Tibial artery (tissue), 4 donors: ENCODE data around the gene INPP5F.
A peak's percentile ranks its signal among the peaks of the same experiment; 100 is the strongest.

Experiments
- DNase-seq, 2 donors: peaks; one replicate each; pipeline ENCODE4 v3.0.0-alpha.2; 2019
- H3K27ac ChIP-seq, 2 donors: fragments of 200-600 bp; sonication (generic) in 1 of 2; 1 replicate in 1 of 2; 2 replicates in 1 of 2; pipeline ENCODE4 v1.5.1; 2018 to 2019; ENCODE audit warnings: mild to moderate bottlenecking in 1 of 2
- H3K27me3 ChIP-seq, 2 donors: fragments of 200-600 bp; sonication (generic) in 1 of 2; one replicate each; pipeline versions ENCODE4 v1.5.1 to v1.6.0; 2016 to 2019
- H3K36me3 ChIP-seq, 3 donors: fragments of 200-600 bp; sonication (generic) in 2 of 3; one replicate each; pipeline ENCODE4 v1.5.1; 2016 to 2019; ENCODE audit warnings: mild to moderate bottlenecking in 2 of 3
- H3K4me1 ChIP-seq, 4 donors: fragments of 200-600 bp; sonication (generic) in 2 of 4; 1 replicate in 3 of 4; 2 replicates in 1 of 4; pipeline ENCODE4 v1.5.1; 2016 to 2019
- H3K4me3 ChIP-seq, 2 donors: fragments of 200-600 bp; sonication (generic) in 1 of 2; 1 replicate in 1 of 2; 2 replicates in 1 of 2; pipeline ENCODE4 v1.5.1; 2018 to 2019; ENCODE audit warnings: mild to moderate bottlenecking in 2 of 2
- H3K9me3 ChIP-seq, 3 donors: fragments of 200-600 bp; sonication (generic) in 1 of 3; one replicate each; pipeline ENCODE4 v1.5.1; 2016 to 2019
- intact Hi-C: fragments of 100-400 bp; cut with DNase I; formaldehyde crosslinking; loops from one replicate; pipeline ENCODE4 v1.15.0; 2023; ENCODE audit warnings: low total_unique reads
- TF ChIP-seq, protein P1 (sequence below), 2 experiments: fragments of 200-600 bp in 1 of 2; fragments of 450-650 bp in 1 of 2; IDR thresholded peaks; one replicate each; pipeline ENCODE4 v1.5.1; 2017 to 2019; ENCODE audit warnings: antibody characterized with exemption in 2 of 2, mild to moderate bottlenecking in 1 of 2, moderate library complexity in 1 of 2

The INPP5F gene

DNA sequence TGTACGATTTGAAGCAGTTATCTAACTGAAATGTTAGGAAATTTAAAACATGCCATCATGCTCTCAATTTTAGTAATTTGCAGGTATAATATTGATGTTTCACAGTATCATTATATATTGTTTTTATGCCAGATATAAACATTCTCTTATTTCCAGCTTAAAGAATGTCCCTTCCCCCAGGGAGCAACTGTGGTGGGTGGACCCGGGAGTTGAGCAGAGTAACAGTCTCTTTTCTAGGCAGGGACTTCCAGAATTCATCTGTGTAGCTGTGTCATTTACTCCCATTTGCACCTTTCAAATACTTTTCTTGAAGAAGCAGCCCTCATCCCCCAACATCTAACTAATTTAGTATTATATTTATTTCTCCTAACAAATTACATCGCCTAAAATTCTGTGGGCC lies 9.6 kb downstream of the INPP5F start:
- H3K36me3 ChIP-seq = no peaks in the 10 kb centered on the region
- DNase-seq = no peak
- H3K9me3 ChIP-seq = no peaks in the 10 kb centered on the region
- TF ChIP-seq, protein P1, sequence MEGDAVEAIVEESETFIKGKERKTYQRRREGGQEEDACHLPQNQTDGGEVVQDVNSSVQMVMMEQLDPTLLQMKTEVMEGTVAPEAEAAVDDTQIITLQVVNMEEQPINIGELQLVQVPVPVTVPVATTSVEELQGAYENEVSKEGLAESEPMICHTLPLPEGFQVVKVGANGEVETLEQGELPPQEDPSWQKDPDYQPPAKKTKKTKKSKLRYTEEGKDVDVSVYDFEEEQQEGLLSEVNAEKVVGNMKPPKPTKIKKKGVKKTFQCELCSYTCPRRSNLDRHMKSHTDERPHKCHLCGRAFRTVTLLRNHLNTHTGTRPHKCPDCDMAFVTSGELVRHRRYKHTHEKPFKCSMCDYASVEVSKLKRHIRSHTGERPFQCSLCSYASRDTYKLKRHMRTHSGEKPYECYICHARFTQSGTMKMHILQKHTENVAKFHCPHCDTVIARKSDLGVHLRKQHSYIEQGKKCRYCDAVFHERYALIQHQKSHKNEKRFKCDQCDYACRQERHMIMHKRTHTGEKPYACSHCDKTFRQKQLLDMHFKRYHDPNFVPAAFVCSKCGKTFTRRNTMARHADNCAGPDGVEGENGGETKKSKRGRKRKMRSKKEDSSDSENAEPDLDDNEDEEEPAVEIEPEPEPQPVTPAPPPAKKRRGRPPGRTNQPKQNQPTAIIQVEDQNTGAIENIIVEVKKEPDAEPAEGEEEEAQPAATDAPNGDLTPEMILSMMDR (IDR thresholded peaks at IDR 0.05) = no peak
- H3K4me3 ChIP-seq = no peak overlapping the region
- H3K4me1 ChIP-seq = peaks cover 0 to 52% (median 13%) of the 10 kb centered on the region in 4 donors
- intact Hi-C loops = no loop called here
- H3K27ac ChIP-seq = no peak overlapping the region
- no peaks in the 10 kb centered on the region for H3K27me3 ChIP-seq

DNA sequence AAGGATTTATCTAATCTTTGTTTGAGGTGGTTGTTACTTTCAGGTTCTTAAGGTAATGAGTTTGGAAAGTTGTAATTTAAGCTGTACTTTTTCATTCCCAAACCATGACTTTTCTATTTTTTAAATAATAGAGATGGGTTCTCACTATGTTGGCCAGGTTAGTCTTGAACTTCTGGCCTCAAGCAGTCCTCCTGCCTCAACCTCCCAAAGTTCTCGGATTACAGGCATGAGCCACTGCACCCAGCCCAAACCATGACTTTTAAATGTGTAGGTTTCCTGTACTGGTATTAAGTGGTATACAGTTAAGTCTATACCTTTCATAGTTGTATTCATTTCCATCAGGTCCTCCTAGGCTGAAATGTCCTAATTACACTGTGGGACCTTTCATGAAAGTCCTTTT lies 10.4 kb downstream of the INPP5F start:
- H3K4me3 ChIP-seq = no peak overlapping the region
- no peaks in the 10 kb centered on the region for H3K36me3 ChIP-seq
- intact Hi-C loops = no loop called here
- H3K27ac ChIP-seq = no peak overlapping the region
- no peak for DNase-seq
- peaks cover 0 to 52% (median 13%) of the 10 kb centered on the region in 4 donors for H3K4me1 ChIP-seq
- H3K27me3 ChIP-seq = no peaks in the 10 kb centered on the region
- TF ChIP-seq, protein P1 (IDR thresholded peaks at IDR 0.05) = no peak
- no peaks in the 10 kb centered on the region for H3K9me3 ChIP-seq

DNA sequence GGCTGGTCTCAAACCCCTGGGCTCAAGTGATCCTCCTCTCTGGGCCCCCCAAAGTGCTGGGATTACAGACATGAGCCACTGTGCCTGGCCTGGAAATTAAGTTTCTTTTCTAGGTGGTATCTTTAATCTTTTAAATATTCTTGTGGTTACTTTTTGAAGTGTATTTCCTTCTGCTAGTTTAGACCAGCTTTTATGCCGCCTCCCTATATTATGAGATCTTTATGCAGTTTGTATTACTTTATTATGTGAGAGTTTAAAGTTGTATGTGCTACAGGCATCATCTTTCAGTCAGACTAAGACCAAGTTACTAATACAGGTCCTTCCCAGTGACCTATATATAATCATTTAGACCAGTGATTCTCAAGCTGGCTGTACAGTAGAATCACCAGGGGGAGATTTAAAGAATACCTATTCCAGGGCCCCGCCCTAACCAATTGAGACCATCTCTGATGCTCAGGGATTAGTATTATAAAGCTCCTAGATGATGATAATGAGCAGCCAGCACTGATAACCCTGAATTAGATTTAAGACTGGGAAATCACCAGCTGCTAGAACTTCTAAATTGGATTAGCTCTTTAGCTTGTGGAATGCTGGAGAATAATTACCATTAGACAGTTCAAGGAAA lies 11.3 kb downstream of the INPP5F start:
- TF ChIP-seq, protein P1 (IDR thresholded peaks at IDR 0.05) = no peak
- DNase-seq = no peak
- Histone ChIP-seq H3K9me3 (no peaks in the 10 kb centered on the region), H3K27me3 (no peaks in the 10 kb centered on the region), H3K36me3 (no peaks in the 10 kb centered on the region), H3K4me3 (no peak overlapping the region), H3K27ac (peak overlapping the region; percentile 23 to 42), H3K4me1 (peaks cover 0 to 52% (median 13%) of the 10 kb centered on the region in 4 donors)
- intact Hi-C loops = no loop called here

DNA sequence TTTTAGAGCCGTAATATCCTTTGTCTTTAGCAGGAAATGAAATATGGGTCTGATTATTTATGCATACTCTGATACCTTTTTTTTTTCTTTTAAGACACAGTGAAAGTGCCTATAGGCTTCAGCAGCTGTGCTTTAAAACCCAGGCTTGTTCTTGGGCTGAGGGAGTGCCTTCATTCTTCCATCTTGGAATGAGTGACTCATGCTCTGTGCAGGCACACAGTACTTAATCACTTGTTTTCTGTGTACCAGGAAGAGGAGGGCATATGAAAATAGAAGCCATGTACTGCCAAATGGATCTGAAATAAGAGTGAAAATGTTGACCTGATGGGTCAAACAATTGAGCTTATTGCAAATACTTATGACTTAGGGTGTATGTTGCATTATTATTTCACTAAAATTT lies 12.0 kb downstream of the INPP5F start:
- no peaks in the 10 kb centered on the region for H3K36me3 ChIP-seq
- TF ChIP-seq, protein P1 (IDR thresholded peaks at IDR 0.05) = no peak
- no peaks in the 10 kb centered on the region for H3K9me3 ChIP-seq
- peak overlapping the region; percentile 23 to 42 for H3K27ac ChIP-seq
- H3K4me1 ChIP-seq = peaks cover 0 to 56% (median 13%) of the 10 kb centered on the region in 4 donors
- H3K4me3 ChIP-seq = no peak overlapping the region
- no peaks in the 10 kb centered on the region for H3K27me3 ChIP-seq
- intact Hi-C loops = no loop called here
- no peak for DNase-seq

DNA sequence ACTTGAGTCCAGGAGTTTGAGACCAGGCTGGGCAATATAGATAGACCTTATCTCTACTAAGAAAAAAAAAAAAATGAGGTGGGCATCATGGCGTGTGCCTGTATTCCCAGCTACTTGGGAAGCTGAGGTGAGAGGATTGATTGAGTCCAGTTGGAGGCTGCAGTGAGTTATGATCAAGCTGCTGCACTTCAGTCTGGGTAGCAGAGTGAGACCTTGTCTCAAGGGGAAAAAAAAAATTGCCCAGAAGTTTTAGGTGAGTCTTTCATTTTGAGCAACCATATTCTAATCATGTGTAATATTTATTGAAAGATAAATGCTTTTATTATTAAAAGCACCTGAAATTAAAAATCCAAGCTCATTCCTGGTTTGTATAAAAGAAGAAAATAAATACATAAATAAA lies 13.1 kb downstream of the INPP5F start:
- TF ChIP-seq, protein P1 (IDR thresholded peaks at IDR 0.05) = no peak

More for the DNA sequence above, 13.1 kb downstream of the INPP5F start:
- no peaks in the 10 kb centered on the region for H3K27me3 ChIP-seq
- H3K9me3 ChIP-seq = no peaks in the 10 kb centered on the region
- no peaks in the 10 kb centered on the region for H3K36me3 ChIP-seq
- H3K27ac ChIP-seq = peak overlapping the region in 1 of 2 donors; percentile 23
- no peak overlapping the region for H3K4me3 ChIP-seq
- no peak for DNase-seq
- H3K4me1 ChIP-seq = peaks cover 0 to 61% (median 21%) of the 10 kb centered on the region in 4 donors
- intact Hi-C loops = no loop called here
